ENCODE data around the gene SOD3. TPM values are rescaled to one million over a fixed set of nuclear protein-coding genes. Genes with fewer than 3 reads are reported as not detected.
A peak's percentile ranks its signal among the peaks of the same experiment; 100 is the strongest.

The SOD3 gene
- total and polyA plus RNA-seq, 2 of the 8 experiments (the other 6 are each of a cell fraction or from before 2014, with no cell fraction given) = 4.9 TPM

DNA sequence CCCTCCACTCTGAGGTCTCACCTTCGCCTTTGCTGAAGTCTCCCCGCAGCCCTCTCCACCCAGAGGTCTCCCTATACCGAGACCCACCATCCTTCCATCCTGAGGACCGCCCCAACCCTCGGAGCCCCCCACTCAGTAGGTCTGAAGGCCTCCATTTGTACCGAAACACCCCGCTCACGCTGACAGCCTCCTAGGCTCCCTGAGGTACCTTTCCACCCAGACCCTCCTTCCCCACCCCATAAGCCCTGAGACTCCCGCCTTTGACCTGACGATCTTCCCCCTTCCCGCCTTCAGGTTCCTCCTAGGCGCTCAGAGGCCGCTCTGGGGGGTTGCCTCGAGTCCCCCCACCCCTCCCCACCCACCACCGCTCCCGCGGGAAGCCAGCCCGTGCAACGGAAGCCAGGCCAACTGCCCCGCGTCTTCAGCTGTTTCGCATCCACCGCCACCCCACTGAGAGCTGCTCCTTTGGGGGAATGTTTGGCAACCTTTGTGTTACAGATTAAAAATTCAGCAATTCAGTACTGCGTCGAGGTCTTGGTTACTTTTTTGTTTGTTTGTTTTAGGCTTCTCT, 5.0 kb downstream of the SOD3 start:
- no peak overlapping the region for H3K56ac ChIP-seq (replicated peaks; ENCODE audit: insufficient read length, low read depth, low read length)
- H4K8ac ChIP-seq (ENCODE audit: extremely low read depth, insufficient read depth, low read length) = peak overlapping the region; percentile 47
- peak overlapping the region; percentile 43 to 64 (median 54) for H3K4me3 ChIP-seq (ENCODE audit: extremely low read depth in 1 of 4, insufficient read depth in 2 of 4, low read depth in 3 of 4, low read length in 4 of 4)
- H3K9ac ChIP-seq (replicated peaks in 1 of 4; ENCODE audit: extremely low read depth in 1 of 4, low read depth in 3 of 4, low read length in 3 of 4) = peak overlapping the region in 2 of 4 experiments; percentile 14 to 18; a peak in 2 of 7 replicates
- H3K4me2 ChIP-seq (ENCODE audit: insufficient read depth in 1 of 2, low read depth in 2 of 2, low read length in 2 of 2) = peak overlapping the region; percentile 93 to 96
- no peak for FAIRE-seq
- H2BK5ac ChIP-seq (ENCODE audit: low read depth, low read length) = no peak overlapping the region
- H3K18ac ChIP-seq (ENCODE audit: extremely low read depth, low read length) = peak overlapping the region; percentile 51; the same call in 1 of the 2 replicates
- H3K4ac ChIP-seq (replicated peaks; ENCODE audit: insufficient read length, low read depth, low read length) = no peak overlapping the region
- DNase-seq (ENCODE audit: low read depth in 1 of 2, low spot score in 2 of 2) = peak in 1 of 2 experiments; percentile 59
- peaks cover 1 to 20% (median 12%) of the 10 kb centered on the region in 4 experiments for H3K4me1 ChIP-seq (replicated peaks in 1 of 4; ENCODE audit: control insufficient read depth in 3 of 4, insufficient read depth in 4 of 4, low read length in 3 of 4)
- peaks cover 0 to 6% (median 0%) of the 10 kb centered on the region in 4 experiments; a peak in 1 of 8 replicates for H3K36me3 ChIP-seq (ENCODE audit: control insufficient read depth in 2 of 4, insufficient read depth in 4 of 4, low read length in 3 of 4)
- peaks cover 0 to 2% of the 10 kb centered on the region in 2 experiments for H4K20me1 ChIP-seq (replicated peaks in 1 of 2; ENCODE audit: control insufficient read depth in 1 of 2, insufficient read depth in 2 of 2, low read length in 2 of 2)
- H3K9me3 ChIP-seq (ENCODE audit: insufficient read depth in 2 of 2, low read depth in 1 of 2, low read length in 1 of 2) = peaks cover 0 to 6% of the 10 kb centered on the region in 2 experiments; a peak in 1 of 4 replicates
- H2AFZ ChIP-seq (ENCODE audit: low read length) = peak overlapping the region; percentile 67; the same call in 1 of the 2 replicates
- H3K79me2 ChIP-seq (ENCODE audit: control insufficient read depth in 1 of 2, insufficient read depth in 2 of 2, low read length in 2 of 2) = no peaks in the 10 kb centered on the region
- H4K5ac ChIP-seq (ENCODE audit: insufficient read length, low read depth, low read length) = peak overlapping the region; percentile 20
- 0 out of 2 replicates have a peak overlapping the region, but pooled peaks have one; percentile 18 for H2BK15ac ChIP-seq (ENCODE audit: low read length)
- H2AK5ac ChIP-seq (ENCODE audit: low read depth, low read length) = no peak overlapping the region
- no peak overlapping the region for H2BK20ac ChIP-seq (ENCODE audit: low read length)
- ChIA-PET POLR2A (ENCODE audit: partially characterized antibody) (no interaction called here), CTCF (ENCODE audit: partially characterized antibody) (interaction anchor here (1.7 to 2.6 kb wide), 2 partner anchors 11 to 115 kb away, joined by 6 to 7 read pairs; no protein-coding TSS in a partner anchor)
- 4% methylated on average over 25 of the region's 25 CpGs; no CpG with 5 or more reads in 1 of the 2 experiments for WGBS, 2 experiments (ENCODE audit: extremely low coverage in 1 of 2, insufficient coverage in 1 of 2, insufficient read length in 1 of 2, insufficient replicate concordance in 2 of 2, low coverage in 1 of 2, low lambda C conversion rate in 2 of 2, missing lambda C conversion rate in 1 of 2)
- no peak overlapping the region for H3K27ac ChIP-seq (ENCODE audit: low read depth, low read length)
- H3K23me2 ChIP-seq (ENCODE audit: low read depth, low read length) = peaks cover 13% of the 10 kb centered on the region; the same call in 1 of the 2 replicates
- H2BK120ac ChIP-seq (replicated peaks; ENCODE audit: low read depth, low read length) = no peak overlapping the region
- H2BK12ac ChIP-seq (ENCODE audit: low read depth, low read length) = peak overlapping the region; percentile 72; the same call in 1 of the 2 replicates
- H4K91ac ChIP-seq (replicated peaks; ENCODE audit: insufficient read length, low read length) = peak overlapping the region; percentile 82
- no peak overlapping the region for H3K23ac ChIP-seq (ENCODE audit: insufficient read length)
- no peak overlapping the region for H3K14ac ChIP-seq (ENCODE audit: insufficient read length)
- H3K27me3 ChIP-seq (replicated peaks in 1 of 4; ENCODE audit: control insufficient read depth in 3 of 4, extremely low read depth in 1 of 4, insufficient read depth in 3 of 4, low read length in 3 of 4) = peaks cover 13 to 43% (median 34%) of the 10 kb centered on the region in 4 experiments
- H3K79me1 ChIP-seq (ENCODE audit: low read depth, low read length) = no peaks in the 10 kb centered on the region
- TF ChIP-seq SP2 (IDR thresholded peaks at IDR 0.05; ENCODE audit: low read length) = no peak
- peak; percentile 33 for TF ChIP-seq ASH2L (IDR thresholded peaks at IDR 0.05; ENCODE audit: low read length)
- peak; percentile 28 for TF ChIP-seq EZH2 (IDR thresholded peaks at IDR 0.05; ENCODE audit: low read depth, low read length, severe bottlenecking)
- TF ChIP-seq, protein P1, sequence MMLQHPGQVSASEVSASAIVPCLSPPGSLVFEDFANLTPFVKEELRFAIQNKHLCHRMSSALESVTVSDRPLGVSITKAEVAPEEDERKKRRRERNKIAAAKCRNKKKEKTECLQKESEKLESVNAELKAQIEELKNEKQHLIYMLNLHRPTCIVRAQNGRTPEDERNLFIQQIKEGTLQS (IDR thresholded peaks at IDR 0.05; ENCODE audit: insufficient read depth, low read depth, low read length) = no peak
- TF ChIP-seq, protein P2, sequence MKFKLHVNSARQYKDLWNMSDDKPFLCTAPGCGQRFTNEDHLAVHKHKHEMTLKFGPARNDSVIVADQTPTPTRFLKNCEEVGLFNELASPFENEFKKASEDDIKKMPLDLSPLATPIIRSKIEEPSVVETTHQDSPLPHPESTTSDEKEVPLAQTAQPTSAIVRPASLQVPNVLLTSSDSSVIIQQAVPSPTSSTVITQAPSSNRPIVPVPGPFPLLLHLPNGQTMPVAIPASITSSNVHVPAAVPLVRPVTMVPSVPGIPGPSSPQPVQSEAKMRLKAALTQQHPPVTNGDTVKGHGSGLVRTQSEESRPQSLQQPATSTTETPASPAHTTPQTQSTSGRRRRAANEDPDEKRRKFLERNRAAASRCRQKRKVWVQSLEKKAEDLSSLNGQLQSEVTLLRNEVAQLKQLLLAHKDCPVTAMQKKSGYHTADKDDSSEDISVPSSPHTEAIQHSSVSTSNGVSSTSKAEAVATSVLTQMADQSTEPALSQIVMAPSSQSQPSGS (IDR thresholded peaks at IDR 0.05; ENCODE audit: low read length) = no peak
- TF ChIP-seq GTF2F1 (IDR thresholded peaks at IDR 0.05; ENCODE audit: borderline replicate concordance, low read depth, low read length) = no peak
- TF ChIP-seq, protein P3, sequence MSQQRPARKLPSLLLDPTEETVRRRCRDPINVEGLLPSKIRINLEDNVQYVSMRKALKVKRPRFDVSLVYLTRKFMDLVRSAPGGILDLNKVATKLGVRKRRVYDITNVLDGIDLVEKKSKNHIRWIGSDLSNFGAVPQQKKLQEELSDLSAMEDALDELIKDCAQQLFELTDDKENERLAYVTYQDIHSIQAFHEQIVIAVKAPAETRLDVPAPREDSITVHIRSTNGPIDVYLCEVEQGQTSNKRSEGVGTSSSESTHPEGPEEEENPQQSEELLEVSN (IDR thresholded peaks at IDR 0.05) = peak; percentile 59; the same call in 1 of the 2 replicates
- peak; percentile 33; the same call in 1 of the 2 replicates for TF ChIP-seq SUZ12 (IDR thresholded peaks at IDR 0.05; ENCODE audit: low read length)
- TF ChIP-seq MAFK (IDR thresholded peaks at IDR 0.05; ENCODE audit: low read depth, low read length) = no peak
